T-helper 2 cell treated with Interferon-gamma antibody and Interleukin-4, amounts not matched to agents 100 ng/mL and 5 ng/mL, for 36 hours (primary cell): ENCODE measurements around the gene GAS7. TPM values are rescaled to one million over a fixed set of nuclear protein-coding genes. Genes with fewer than 3 reads are reported as not detected.
"Not testable (repeated sequence)": the region's sequence is repeated elsewhere in the genome, so short reads cannot be mapped to it uniquely, and the experiment has no call there.

Experiments used
- intact Hi-C: fragments of 100-400 bp; cut with micrococcal nuclease; formaldehyde crosslinking; loops from one replicate; pipeline ENCODE4 v1.15.1; 2023
- total RNA-seq: library from RNA; stranded (reverse); gene quantifications from 2 replicates; pipeline ENCODE4 v1.2.3, GENCODE V29; 2022

GAS7 gene
- total RNA-seq, 1 donor from 2014 or later = 0.30 TPM

GRCh38 chr17:10029129-10029528 is 169.3 kb downstream of the GAS7 start:
- intact Hi-C loops = no loop called here

- intact Hi-C loops = no loop called here
Measured at GRCh38 chr17:10025976-10026901, 172.2 kb downstream of the GAS7 start.

- intact Hi-C loops = no loop called here
Measured at GRCh38 chr17:10025224-10025623, 173.2 kb downstream of the GAS7 start.

GRCh38 chr17:10022416-10022815 is 176.0 kb downstream of the GAS7 start:
- intact Hi-C loops = no loop called here

- intact Hi-C loops = no loop called here
Measured at GRCh38 chr17:10021272-10021984, 177.0 kb downstream of the GAS7 start.

- intact Hi-C loops = no loop called here
Measured at GRCh38 chr17:10019941-10020451, 178.4 kb downstream of the GAS7 start.

GRCh38 chr17:10018461-10018891 is 179.9 kb downstream of the GAS7 start:
- intact Hi-C loops = no loop called here

GRCh38 chr17:10016958-10017570 is 181.3 kb downstream of the GAS7 start:
- intact Hi-C loops = not testable (repeated sequence)

GRCh38 chr17:10013365-10014112 is 184.9 kb downstream of the GAS7 start:
- intact Hi-C loops = no loop called here

- intact Hi-C loops = no loop called here
Measured at GRCh38 chr17:10010752-10011151, 187.7 kb downstream of the GAS7 start.

GRCh38 chr17:10003705-10004104 is 194.7 kb downstream of the GAS7 start:
- intact Hi-C loops = no loop called here

- intact Hi-C loops = not testable (repeated sequence)
Measured at GRCh38 chr17:10002567-10003360, 195.6 kb downstream of the GAS7 start.

GRCh38 chr17:10001306-10001873 is 197.0 kb downstream of the GAS7 start:
- intact Hi-C loops = no loop called here

- intact Hi-C loops = no loop called here
Measured at GRCh38 chr17:9999919-10000695, 198.3 kb downstream of the GAS7 start.

GRCh38 chr17:9998060-9998459 is 200.3 kb downstream of the GAS7 start:
- intact Hi-C loops = no loop called here

GRCh38 chr17:9994761-9995160 is 203.6 kb downstream of the GAS7 start:
- intact Hi-C loops = no loop called here

- intact Hi-C loops = no loop called here
Measured at GRCh38 chr17:9991796-9992195, 206.6 kb downstream of the GAS7 start.

GRCh38 chr17:9991351-9991750 is 207.1 kb downstream of the GAS7 start:
- intact Hi-C loops = no loop called here
